ENCODE data around the gene SELENOI.
A peak's percentile ranks its signal among the peaks of the same experiment; 100 is the strongest.

The SELENOI gene

DNA sequence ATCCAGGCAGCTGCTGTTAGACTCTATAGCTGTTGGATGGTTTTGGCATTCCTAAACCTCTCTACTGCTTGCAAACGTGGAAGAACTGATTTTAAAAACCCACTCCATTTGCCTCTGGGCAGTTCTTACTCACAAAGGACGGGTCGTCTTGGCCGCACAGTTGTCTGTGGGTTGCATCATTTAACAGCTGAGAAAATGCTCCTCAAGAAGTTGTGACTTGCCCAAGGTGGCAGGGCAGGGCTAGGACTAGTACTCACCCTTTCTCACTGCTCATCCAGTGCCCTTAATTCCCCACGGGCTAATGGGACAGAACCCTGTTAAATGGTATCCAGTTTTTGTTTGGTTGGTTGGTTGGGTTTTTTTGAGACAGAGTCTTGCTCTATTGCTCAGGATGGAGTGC, 54.8 kb downstream of the SELENOI start:
- Mint-ChIP-seq H3K4me1 (ENCODE audit: low read depth) (peaks cover 23% of the 10 kb centered on the region), H3K4me3 (no peak overlapping the region), H3K9me3 (no peaks in the 10 kb centered on the region), H3K27me3 (peaks cover 12% of the 10 kb centered on the region), H3K27ac (no peak overlapping the region), H3K36me3 (ENCODE audit: low read depth) (peaks cover 3% of the 10 kb centered on the region)

DNA sequence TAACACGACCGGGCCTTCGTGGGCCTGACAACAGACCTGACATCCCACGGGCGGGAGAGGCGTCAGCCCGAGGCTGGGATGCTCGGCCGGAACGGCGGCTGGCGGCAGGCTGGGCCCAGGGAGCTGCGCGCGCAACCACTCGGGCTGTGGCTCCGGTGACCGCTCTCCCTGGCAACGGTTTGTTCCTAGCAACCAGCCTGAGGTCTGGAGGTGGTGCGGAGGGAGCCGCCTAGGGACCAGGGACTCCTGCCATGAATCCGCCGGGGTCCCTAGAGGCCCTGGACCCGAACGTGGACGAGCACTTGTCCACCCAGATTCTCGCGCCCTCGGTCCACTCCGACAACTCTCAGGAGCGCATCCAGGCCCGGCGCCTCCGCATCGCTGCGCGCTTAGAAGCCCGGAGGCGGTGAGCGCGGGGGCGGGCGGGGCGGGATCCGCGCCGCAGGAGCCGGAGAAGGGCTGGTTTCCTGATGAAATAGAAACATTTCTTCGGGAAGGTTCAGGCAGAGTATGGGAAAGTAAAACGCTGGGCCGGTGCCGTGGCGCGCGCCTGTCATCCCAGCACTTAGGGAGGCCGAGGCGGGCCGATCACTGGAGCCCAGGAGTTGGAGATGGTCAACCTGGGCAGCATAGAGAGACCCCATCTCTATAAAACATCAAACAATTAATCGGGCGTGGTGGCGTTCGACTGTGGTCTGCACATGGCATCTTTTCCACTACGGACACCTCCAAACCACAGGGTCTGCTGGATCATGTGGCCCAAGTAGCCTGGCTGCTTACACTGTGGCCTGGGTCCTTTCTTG, 56.0 kb downstream of the SELENOI start, which contains the start of gene DRC1:
TSS of gene DRC1 (plus strand) at position 182 of the 803 bp plus-strand sequence. CDS start at position 252, 70 bp downstream.
- H3K4me1 Mint-ChIP-seq (ENCODE audit: low read depth), result peaks cover 11% of the 10 kb centered on the region
- H3K27me3 Mint-ChIP-seq, result peaks cover 12% of the 10 kb centered on the region
- no peaks in the 10 kb centered on the region for H3K9me3 Mint-ChIP-seq
- H3K27ac Mint-ChIP-seq, result no peak within 1 kb of the TSS
- H3K4me3 Mint-ChIP-seq, result no peak within 1 kb of the TSS
- no peaks in the 10 kb centered on the region for H3K36me3 Mint-ChIP-seq (ENCODE audit: low read depth)

GRCh38 chr2:26407526-26407925, 61.6 kb downstream of the SELENOI start:
- Mint-ChIP-seq H3K36me3 (ENCODE audit: low read depth) (no peaks in the 10 kb centered on the region), H3K4me3 (no peak overlapping the region), H3K4me1 (ENCODE audit: low read depth) (peaks cover 11% of the 10 kb centered on the region), H3K9me3 (no peaks in the 10 kb centered on the region), H3K27ac (no peak overlapping the region), H3K27me3 (peaks cover 15% of the 10 kb centered on the region)

DNA sequence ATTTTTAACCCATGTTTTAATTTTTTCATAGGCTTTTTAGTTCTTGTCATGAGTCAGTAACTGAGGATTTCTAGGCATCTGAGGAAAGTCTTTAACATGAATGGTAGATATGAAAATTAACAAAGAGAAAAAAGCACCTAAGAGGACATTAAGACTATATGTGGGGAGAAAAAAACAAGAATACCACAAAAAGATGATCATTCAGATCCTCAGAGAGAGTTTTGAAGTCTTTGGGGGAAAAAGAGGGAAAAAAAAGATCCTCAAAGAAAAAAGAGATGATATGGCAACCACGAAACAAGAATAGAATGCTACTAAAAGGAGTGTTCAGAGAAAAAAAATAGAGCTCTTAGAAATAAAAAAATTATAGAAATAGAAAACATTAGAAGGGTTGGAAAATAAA, 63.8 kb downstream of the SELENOI start:
- Mint-ChIP-seq H3K27ac (no peak overlapping the region), H3K27me3 (peaks cover 12% of the 10 kb centered on the region), H3K4me3 (no peak overlapping the region), H3K4me1 (ENCODE audit: low read depth) (peaks cover 11% of the 10 kb centered on the region), H3K9me3 (no peaks in the 10 kb centered on the region), H3K36me3 (ENCODE audit: low read depth) (no peaks in the 10 kb centered on the region)

GRCh38 chr2:26410764-26411243, 64.9 kb downstream of the SELENOI start:
- Mint-ChIP-seq H3K4me3 (no peak overlapping the region), H3K9me3 (no peaks in the 10 kb centered on the region), H3K27ac (no peak overlapping the region)

GRCh38 chr2:26411419-26411818, 65.5 kb downstream of the SELENOI start:
- no peak overlapping the region for H3K4me3 Mint-ChIP-seq
- H3K27me3 Mint-ChIP-seq, result peaks cover 8% of the 10 kb centered on the region
- H3K4me1 Mint-ChIP-seq (ENCODE audit: low read depth), result peaks cover 11% of the 10 kb centered on the region
- no peaks in the 10 kb centered on the region for H3K36me3 Mint-ChIP-seq (ENCODE audit: low read depth)
- no peak overlapping the region for H3K27ac Mint-ChIP-seq
- no peaks in the 10 kb centered on the region for H3K9me3 Mint-ChIP-seq

More at GRCh38 chr2:26410764-26411243, 64.9 kb downstream of the SELENOI start:
- H3K27me3 Mint-ChIP-seq, result peaks cover 8% of the 10 kb centered on the region
- no peaks in the 10 kb centered on the region for H3K36me3 Mint-ChIP-seq (ENCODE audit: low read depth)
- H3K4me1 Mint-ChIP-seq (ENCODE audit: low read depth), result peaks cover 11% of the 10 kb centered on the region

DNA sequence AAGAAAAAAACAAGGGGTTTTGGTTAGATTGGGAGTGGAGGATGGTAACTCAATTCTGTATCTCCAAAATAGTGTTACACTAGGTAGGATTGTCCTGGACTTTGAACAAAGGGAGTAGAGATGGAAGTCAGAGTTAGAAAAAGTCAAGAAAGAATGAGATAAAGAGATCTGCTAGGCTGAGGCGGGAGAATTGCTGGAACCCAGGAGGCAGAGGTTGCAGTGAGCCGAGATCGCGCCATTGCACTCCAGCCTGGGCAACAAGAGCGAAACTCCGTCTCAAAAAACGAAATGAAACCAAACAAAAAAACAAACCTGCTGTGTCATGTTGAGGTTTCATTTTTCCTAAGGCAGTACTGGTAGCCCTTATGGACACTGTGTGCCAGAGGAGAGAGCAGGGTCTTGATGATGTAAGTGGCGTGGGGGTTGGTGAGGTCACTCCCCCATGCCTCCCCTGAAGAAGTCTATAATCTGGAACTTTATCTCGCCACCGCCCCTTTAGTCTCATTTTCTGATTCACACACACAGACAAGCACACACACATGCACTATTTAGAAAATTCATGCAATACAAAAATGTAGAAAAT, 66.2 kb downstream of the SELENOI start:
- H3K36me3 Mint-ChIP-seq (ENCODE audit: low read depth), result no peaks in the 10 kb centered on the region
- peak overlapping the region; percentile 62 for H3K4me3 Mint-ChIP-seq
- no peaks in the 10 kb centered on the region for H3K9me3 Mint-ChIP-seq
- peaks cover 11% of the 10 kb centered on the region for H3K4me1 Mint-ChIP-seq (ENCODE audit: low read depth)
- H3K27ac Mint-ChIP-seq, result peak overlapping the region; percentile 61
- H3K27me3 Mint-ChIP-seq, result peaks cover 8% of the 10 kb centered on the region

GRCh38 chr2:26414311-26414710, 68.4 kb downstream of the SELENOI start:
- Mint-ChIP-seq H3K4me1 (ENCODE audit: low read depth) (peaks cover 11% of the 10 kb centered on the region), H3K27me3 (no peaks in the 10 kb centered on the region), H3K4me3 (no peak overlapping the region), H3K36me3 (ENCODE audit: low read depth) (no peaks in the 10 kb centered on the region), H3K27ac (no peak overlapping the region), H3K9me3 (no peaks in the 10 kb centered on the region)

DNA sequence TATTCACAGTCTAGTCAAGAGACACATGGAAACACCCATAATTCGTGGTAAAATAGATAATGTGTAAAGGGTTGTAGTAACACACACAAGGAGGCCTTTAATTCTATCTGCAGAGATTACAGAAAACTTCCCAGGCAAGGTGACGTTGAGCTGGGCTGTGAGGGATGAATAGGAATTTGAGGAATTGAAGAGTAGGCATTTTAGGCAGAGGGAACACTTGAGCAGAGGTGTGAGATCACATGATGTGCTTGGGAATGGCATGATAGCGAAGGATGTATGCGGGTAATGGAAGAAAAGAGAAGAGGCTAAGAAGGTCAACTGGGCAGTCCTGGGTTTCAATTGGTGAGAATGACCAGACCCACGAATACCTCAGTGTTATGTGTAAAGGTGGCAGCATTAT, 76.0 kb downstream of the SELENOI start:
- Mint-ChIP-seq H3K27ac (no peak overlapping the region), H3K27me3 (no peaks in the 10 kb centered on the region), H3K36me3 (ENCODE audit: low read depth) (no peaks in the 10 kb centered on the region), H3K4me3 (no peak overlapping the region), H3K9me3 (no peaks in the 10 kb centered on the region), H3K4me1 (ENCODE audit: low read depth) (no peaks in the 10 kb centered on the region)

GRCh38 chr2:26422947-26423629, 77.1 kb downstream of the SELENOI start:
- H3K4me3 Mint-ChIP-seq, result no peak overlapping the region
- no peaks in the 10 kb centered on the region for H3K27me3 Mint-ChIP-seq
- H3K36me3 Mint-ChIP-seq (ENCODE audit: low read depth), result no peaks in the 10 kb centered on the region
- H3K9me3 Mint-ChIP-seq, result no peaks in the 10 kb centered on the region
- H3K27ac Mint-ChIP-seq, result no peak overlapping the region
- no peaks in the 10 kb centered on the region for H3K4me1 Mint-ChIP-seq (ENCODE audit: low read depth)

- Mint-ChIP-seq H3K27me3 (no peaks in the 10 kb centered on the region), H3K36me3 (ENCODE audit: low read depth) (no peaks in the 10 kb centered on the region), H3K9me3 (no peaks in the 10 kb centered on the region), H3K4me3 (no peak overlapping the region), H3K27ac (no peak overlapping the region), H3K4me1 (ENCODE audit: low read depth) (no peaks in the 10 kb centered on the region)
These were observed 77.8 kb downstream of the SELENOI start for GRCh38 chr2:26423750-26424149.

GRCh38 chr2:26424221-26424620, 78.3 kb downstream of the SELENOI start:
- no peak overlapping the region for H3K27ac Mint-ChIP-seq
- H3K4me3 Mint-ChIP-seq, result no peak overlapping the region
- H3K9me3 Mint-ChIP-seq, result no peaks in the 10 kb centered on the region
- no peaks in the 10 kb centered on the region for H3K4me1 Mint-ChIP-seq (ENCODE audit: low read depth)
- no peaks in the 10 kb centered on the region for H3K36me3 Mint-ChIP-seq (ENCODE audit: low read depth)
- no peaks in the 10 kb centered on the region for H3K27me3 Mint-ChIP-seq

GRCh38 chr2:26428846-26429245, 82.9 kb downstream of the SELENOI start:
- Mint-ChIP-seq H3K36me3 (ENCODE audit: low read depth) (no peaks in the 10 kb centered on the region), H3K9me3 (no peaks in the 10 kb centered on the region), H3K4me3 (no peak overlapping the region), H3K27ac (no peak overlapping the region), H3K4me1 (ENCODE audit: low read depth) (no peaks in the 10 kb centered on the region), H3K27me3 (no peaks in the 10 kb centered on the region)

DNA sequence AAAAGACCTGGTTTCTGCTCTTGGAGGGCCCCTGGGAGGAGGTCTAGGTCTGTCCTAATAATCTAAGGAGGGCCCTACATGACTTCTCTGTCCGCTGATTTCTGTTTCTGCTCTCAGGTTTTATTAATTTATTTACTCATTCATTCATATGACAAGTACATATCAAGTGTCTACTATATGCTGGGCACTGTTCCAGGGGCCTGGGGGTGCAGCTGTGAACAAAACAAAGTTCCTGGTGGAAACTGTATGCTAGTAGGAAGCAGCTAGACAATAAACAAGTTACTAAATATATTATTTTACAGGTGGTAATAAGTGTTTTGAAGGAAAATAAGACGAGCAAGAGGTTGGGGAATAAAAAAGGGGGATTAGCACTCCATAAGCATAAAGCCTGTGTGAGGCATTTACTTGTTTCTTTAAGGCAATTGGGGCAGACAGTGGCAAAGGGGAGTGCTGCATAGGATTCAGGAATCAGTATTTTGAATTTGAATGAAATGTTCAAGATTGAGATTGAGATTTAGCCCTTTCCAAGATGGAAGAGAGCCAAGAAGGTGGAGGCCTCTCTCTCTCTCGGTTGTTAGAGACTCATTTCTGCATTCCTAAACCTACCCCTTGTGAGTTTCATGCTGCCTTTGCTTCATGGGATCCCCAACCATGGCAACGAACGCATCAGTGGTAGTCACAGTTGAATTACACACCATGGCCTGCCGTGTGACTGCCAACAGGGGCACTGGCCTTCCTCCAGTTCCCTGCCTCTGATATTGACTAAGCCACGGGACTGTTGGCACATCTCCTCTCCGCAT, 84.0 kb downstream of the SELENOI start:
- no peaks in the 10 kb centered on the region for H3K4me1 Mint-ChIP-seq (ENCODE audit: low read depth)
- H3K9me3 Mint-ChIP-seq, result no peaks in the 10 kb centered on the region
- H3K27ac Mint-ChIP-seq, result no peak overlapping the region
- H3K4me3 Mint-ChIP-seq, result no peak overlapping the region
- H3K36me3 Mint-ChIP-seq (ENCODE audit: low read depth), result no peaks in the 10 kb centered on the region
- H3K27me3 Mint-ChIP-seq, result no peaks in the 10 kb centered on the region
